HG03025 (cell line): ENCODE results near the gene NCOA7.
"Not testable (repeated sequence)": the region's sequence is repeated elsewhere in the genome, so short reads cannot be mapped to it uniquely, and the experiment has no call there.

Source experiments
- ATAC-seq: cut with Tn5 transposase; IDR thresholded peaks from one replicate; pipeline ENCODE4 v1.9.1; 2021; ENCODE audit warnings: mild to moderate bottlenecking, moderate library complexity; ENCODE audit not compliant: unreplicated experiment, low FRiP score

NCOA7 gene

GRCh38 chr6:125791151-125791819 is 525 bp downstream of the NCOA7 start:
- peak; percentile 31 for ATAC-seq

DNA sequence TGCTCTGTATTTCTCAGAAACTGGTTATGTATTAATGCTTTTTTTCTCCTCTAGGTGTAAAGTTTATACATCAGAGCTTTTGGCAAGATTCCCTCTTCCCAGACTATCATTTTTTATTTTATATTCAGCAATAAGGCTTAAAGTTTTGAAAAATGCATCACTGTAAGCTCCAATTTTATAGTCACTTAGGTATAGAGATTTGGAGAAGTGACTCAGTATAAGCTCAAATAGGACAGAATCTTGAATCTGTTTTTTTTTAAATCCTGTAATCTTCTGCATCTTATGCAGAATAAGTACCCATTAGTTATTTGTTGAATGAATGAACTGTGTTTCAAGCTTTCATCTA is 1.0 kb downstream of the NCOA7 start:
- ATAC-seq, result no peak

DNA sequence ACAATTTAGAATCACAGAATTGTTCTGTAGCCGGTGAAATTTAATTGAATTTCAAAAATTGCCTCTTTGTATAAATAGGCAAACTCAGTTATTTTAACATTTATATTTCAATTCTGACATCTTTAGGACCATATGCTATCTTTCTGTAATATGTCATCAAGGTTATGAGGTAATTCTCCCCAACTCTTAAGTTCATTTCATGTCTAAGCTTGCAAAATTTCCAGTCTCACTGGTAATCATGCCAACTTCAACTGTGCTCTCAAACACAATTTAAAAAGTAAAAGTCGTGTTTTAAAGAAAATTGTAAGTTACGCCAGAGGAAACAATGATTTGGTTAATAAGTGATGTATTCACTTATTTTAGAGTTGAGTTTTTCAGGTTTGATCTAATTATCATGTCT is 1.4 kb downstream of the NCOA7 start:
- ATAC-seq, result no peak

DNA sequence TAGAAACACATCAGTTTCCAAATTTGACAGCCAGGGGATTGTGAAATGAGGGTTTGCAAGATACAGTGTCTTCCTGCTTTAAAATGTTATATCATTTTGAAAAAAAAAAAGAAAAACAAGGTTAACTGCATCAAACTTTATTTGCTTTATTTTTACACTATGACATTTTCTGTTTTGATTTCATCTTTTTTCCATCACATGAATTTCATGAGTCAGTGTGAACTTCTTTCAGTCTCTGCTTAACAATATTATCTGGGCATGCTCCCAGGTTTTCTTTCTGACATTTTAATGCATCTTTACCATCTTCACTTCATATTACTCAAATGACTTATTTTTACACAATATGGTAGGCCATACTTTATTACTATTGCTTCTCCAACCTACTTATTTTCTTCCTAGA is 1.9 kb downstream of the NCOA7 start:
- no peak for ATAC-seq

- ATAC-seq, result no peak
Observed at GRCh38 chr6:125793280-125793679, 2.5 kb downstream of the NCOA7 start.

DNA sequence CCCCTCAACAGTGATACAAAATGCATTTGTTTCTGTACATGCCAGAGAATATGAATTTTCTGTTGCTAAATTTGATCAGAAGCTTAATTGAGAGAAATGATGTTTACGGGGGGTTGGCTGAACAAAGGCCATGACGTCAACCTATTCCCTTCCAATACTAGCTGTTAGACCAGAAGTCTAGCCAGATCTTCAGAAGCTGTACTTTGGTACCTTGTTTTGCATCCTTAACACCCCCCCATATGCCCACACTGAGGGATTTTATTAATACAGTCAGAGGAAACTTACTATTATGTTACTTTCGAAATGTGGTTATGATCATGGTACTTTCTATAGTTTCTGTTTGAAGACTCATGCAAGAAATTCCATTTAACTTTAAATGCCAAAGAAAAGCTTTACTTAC is 3.1 kb downstream of the NCOA7 start:
- no peak for ATAC-seq

DNA sequence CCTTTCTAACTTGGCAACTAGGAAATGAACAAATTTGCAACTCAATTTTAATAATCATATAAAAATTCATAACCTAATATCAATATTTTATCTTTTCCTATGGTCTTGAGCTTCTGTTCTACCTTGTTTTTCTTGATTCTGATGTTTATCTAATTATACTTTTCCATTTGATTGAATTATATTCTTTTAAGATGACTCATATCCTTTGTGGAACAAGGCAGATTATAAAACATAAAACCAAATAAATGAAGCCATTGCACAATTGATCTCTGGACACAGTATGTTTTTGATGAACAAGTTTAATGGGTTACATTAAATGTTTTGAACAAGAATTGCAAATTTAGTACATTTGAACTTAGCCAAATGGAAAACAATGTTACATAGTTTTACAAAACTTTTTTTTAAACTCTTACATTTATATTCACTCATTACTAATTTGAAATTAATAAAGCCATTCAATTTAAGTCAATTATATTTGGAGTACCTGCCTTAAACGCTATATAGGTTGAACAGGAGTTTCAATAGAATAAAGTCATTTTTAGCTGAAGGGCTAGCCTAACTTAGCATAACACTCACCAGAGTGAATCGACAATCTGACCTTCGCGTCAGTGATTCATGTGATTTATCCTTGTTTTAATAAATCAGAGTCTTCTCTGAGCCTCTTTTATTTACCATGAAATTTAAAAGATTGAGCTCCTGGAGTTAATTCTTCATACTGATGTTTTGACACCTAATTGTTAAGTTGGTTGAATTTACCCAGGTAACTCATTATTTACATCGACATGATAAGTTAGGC is 3.8 kb downstream of the NCOA7 start:
- ATAC-seq, result no peak

GRCh38 chr6:125795301-125795700 is 4.5 kb downstream of the NCOA7 start:
- ATAC-seq, result no peak

- no peak for ATAC-seq
Observed at GRCh38 chr6:125797120-125797885, 6.5 kb downstream of the NCOA7 start.

GRCh38 chr6:125797886-125798444 is 7.2 kb downstream of the NCOA7 start:
- ATAC-seq, result no peak

- peak; percentile 90 for ATAC-seq
Observed at GRCh38 chr6:125798734-125799508, 8.2 kb downstream of the NCOA7 start.

- no peak for ATAC-seq
Observed at GRCh38 chr6:125802383-125802782, 11.6 kb downstream of the NCOA7 start.

- ATAC-seq, result no peak
Observed at GRCh38 chr6:125802943-125803377, 12.2 kb downstream of the NCOA7 start.

- peak; percentile 43 for ATAC-seq
Observed at GRCh38 chr6:125804264-125804663, 13.5 kb downstream of the NCOA7 start.

- ATAC-seq, result not testable (repeated sequence)
Observed at GRCh38 chr6:125804866-125805425, 14.2 kb downstream of the NCOA7 start.

DNA sequence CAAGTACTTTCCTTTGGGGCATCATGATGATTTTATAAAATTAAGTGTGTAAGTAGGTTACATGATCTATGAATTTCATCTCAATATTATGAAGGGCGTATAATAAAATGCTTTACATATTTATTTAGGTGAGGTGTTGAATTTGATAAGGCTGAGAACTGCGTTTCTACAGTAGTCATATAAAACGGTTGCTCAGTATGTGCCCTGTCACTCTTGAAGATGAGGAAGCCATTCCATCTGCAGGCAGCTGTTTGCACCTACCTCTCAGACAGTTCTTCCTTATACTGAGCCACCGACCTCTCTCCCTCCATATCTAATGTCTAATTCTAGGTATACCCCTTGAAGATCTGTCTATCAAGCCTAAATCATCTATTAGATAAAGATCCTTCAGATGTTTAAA is 16.1 kb downstream of the NCOA7 start:
- no peak for ATAC-seq

DNA sequence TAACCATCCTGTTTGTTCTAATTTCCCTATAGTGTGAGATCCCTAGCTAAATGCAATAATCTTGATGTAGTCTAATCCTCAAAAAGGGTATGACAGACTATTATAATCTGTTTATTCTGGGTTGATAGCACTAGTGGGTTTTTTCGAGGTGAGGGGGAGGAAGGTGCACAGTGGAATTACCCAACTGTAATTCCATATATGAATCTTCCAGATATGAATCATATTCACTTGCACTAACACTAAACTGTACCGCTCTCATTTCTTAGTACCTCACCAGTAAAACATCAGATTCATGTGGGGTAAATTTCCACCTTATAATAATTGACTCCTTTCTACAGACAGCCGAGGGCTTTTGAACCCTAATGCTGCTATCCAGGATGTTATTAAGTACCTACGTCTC is 16.5 kb downstream of the NCOA7 start:
- ATAC-seq, result no peak

DNA sequence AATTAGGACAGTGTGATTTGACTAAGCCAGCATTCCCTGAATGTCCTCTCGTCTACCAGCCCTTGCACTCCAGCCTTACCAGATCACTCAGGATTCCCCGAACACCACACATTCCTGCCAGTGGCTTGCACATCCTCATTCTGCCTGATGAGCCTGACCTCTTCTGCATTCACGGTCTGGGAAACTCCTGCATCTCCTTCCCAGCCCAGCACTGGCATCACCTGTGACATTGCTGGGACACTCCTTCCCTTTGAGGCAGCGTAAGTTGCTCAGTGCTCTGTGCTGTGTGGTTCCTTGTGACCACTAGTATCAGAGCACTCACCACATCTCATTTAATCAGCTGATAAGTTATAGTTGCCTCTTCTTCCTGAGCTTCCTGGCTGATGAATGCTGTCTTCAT is 17.3 kb downstream of the NCOA7 start:
- ATAC-seq, result no peak

DNA sequence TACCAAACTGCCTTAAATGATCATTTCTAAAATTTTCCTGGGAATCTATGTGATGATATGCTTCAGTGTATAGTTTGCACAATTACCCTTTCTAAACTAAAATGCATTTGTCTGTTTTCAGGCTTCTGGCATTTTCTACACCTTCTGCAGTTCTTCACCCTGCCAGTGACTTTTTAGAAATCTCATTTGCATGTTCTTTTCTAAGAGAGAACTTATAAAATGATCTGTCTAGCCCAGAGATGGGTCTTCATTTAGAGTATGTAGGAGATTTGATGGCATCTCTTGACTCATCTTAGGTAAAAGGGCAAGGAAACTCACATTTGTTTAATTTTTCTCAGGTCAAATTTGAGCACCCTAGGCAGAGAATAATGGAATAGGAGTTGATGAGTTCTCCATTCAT is 17.8 kb downstream of the NCOA7 start:
- no peak for ATAC-seq

GRCh38 chr6:125809570-125810170 is 18.9 kb downstream of the NCOA7 start:
- ATAC-seq, result no peak
